Activated CD8-positive, alpha-beta memory T cell treated with anti-CD3 and anti-CD28 coated beads, Interleukin-2, amount 50 U/mL, for 24 hours (primary cell): ENCODE data around the gene AGXT.

Experiments
- DNase-seq: peaks from one replicate; pipeline ENCODE4 v3.0.0-alpha.2; 2020; ENCODE audit errors: extremely low read depth

AGXT gene

DNA sequence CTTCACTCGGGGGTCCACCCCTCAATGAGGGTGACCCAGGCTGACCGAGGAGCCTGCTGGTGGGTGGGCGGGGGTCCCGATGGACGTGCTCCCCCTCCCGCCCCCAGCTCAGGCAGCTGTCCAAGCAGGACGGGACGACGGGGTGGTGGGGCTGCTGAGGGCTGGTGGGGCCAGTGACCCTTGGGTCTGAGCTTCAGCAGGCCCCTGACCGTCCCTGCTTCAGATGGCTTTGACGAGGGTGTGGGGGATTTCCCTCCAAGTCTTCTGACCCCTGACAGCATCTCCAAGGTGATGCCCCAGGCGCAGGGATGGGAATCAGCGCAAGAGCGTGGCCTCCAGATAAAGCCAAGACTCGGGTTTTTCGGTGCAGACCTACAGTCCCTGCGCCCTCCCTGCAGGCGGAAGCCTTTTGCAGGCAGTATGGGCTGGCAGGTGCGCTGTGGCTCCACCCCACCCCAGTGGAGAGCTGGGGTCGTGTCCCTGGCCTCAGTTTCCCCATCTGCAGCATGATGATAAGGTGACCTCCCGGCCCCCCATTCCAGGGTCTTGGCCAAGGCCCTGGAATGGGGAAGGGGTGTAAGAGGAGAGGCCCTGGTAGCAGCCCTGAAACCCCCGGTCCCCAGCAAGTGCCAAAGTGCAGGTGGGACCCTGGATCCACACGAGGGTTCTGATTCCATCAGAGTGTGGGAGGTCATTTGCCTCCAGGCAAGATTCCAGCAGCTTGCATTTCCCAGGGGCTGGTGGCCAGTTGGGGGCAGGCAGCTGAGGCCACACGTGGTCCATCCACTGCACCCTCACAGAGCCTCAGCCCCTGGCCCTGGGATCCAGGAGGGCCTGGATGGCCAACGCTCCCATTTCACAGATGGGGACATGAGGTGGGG is 46.3 kb downstream of the AGXT start:
- no peak for DNase-seq

DNA sequence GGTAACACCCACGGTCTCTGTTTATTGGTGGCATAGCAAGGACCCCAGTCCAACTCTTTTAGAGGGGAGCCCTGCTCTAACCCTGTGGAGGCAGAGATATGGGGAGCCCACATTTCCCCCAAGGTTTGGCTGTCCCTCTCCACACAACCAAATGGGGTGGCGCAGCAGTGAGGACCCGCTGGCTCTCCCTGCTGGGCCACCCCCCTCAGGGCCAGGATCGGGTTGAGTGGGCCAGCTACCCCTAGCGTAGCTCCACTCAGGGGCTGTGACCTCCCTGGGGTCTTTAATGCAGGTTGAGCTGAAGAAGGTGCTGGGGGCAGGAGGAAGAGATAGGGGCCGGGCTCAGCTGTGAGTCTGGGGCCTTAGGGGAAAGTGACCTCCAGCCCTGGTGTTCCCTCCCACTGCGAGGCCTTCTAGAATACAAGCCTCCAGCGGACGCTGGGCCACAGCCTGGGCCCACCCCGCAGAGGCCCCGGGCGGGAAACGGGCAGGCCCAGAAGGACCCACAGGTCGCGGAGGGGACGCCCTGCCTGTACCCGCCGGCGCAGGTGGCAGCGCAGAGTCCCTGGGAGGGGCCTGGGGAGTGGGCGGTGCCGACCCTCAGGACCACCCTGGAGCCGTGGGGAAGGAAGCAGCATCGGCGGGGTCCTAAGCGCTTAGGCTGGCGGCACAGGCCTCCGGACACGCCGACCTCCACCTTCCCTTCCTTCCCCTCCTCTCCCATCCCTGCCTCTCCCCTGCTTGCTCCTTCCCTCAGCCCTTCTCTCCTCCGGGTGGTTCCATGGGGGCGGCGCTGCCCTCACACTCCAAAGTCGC is 47.1 kb downstream of the AGXT start:
- DNase-seq = no peak

DNA sequence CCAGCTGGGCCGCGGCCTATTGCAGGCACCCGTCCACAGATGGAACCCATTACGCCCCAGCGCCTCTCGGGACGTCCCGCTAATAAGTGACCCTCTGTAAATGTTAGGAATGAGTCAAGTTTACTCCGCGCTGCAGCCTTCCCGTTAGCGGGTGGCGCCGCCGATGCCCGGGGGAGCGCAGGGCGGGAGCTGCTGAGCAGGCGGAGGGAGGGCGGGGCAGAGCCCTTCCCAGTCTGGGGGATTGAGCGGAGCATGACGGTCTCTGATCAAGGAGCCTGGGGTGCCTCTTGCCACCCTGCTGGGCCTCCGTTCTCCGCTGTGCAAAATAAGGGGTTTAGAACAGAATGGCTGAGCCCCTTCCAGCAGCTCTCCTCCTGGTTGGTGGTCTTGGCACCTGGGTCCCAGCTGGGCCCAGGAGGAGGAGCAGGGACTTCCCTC is 48.0 kb downstream of the AGXT start:
- DNase-seq = no peak

DNA sequence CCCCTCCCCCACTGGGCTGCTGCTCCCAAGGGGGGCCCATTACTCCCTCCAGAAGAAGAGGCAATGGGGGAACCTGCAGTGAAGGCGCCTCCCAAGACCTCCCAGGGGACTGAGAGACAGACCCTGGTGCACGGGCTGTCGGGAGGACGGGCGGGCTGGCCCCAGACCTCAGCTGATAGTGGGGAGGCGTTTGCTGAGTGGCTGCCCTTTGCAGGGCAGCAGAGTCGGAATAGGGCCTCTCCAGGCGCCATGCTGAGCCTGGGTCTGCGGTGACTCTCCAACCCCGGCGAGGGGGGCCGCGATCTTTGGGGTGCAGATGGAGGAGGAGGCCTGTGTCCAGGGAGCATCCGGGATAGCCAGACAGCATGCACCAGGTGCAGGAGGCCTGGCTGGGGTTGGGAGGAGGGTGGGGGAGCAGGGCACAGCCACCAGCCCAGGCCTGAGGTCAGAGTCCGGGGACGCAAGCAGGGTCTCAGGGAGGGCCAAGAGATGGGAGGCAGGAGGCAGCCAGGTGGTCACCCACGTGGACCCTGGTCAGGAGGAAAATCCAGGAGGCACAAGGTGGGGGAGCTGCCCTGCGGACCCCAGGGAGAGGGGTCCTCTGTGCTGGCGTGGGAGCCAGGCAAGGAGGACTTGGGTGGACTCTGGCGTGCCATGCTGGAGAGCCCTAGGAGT is 48.5 kb downstream of the AGXT start:
- DNase-seq = no peak

- DNase-seq = no peak
Observed at GRCh38 chr2:240917684-240918257, 49.1 kb downstream of the AGXT start.

GRCh38 chr2:240918258-240919091 is 49.9 kb downstream of the AGXT start:
- DNase-seq = no peak

GRCh38 chr2:240919161-240919781 is 50.6 kb downstream of the AGXT start:
- no peak for DNase-seq

- DNase-seq = no peak
Observed at GRCh38 chr2:240919786-240920782, 51.5 kb downstream of the AGXT start.

GRCh38 chr2:240920783-240921231 is 52.2 kb downstream of the AGXT start:
- no peak for DNase-seq

GRCh38 chr2:240921311-240921994 is 52.8 kb downstream of the AGXT start:
- no peak for DNase-seq

DNA sequence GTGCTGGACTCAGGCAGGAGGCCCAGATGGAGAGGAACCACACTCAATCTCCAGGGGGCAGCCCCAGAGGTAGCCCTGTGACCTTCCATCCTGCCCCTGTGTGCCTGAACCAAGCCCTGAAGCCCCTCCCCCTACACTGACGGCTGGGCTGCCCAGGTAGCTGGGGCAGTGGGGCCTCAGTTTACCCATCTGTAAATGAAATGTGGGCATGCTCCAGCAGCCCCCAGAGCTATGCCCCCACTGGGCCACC is 53.3 kb downstream of the AGXT start:
- no peak for DNase-seq

GRCh38 chr2:240922245-240922981 is 53.8 kb downstream of the AGXT start:
- DNase-seq = no peak

DNA sequence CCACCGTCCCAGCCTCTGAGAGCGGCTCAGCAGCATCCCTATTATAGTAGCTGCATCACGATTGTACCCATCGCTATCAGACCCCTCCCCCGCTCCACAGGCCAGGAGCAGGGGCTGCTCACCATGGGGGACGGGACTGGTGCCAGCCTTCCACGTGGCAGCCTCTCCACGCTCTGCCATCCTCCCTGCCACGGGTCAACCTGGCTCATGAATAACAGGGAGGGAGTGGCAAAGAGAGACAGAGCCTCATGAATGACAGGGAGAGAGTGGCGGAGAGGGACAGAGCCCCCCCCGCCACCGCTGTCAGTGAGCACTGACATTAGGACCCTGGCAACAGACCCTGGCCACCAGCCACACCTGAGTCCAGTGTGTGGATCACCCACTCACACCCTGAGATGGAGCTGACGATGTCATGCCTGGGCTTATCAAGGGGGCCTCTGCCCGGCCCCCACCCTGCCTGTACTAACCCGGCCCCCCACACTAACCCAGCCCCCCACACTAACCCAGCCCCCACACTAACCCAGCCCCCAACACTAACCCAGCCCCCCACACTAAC is 54.4 kb downstream of the AGXT start:
- no peak for DNase-seq

DNA sequence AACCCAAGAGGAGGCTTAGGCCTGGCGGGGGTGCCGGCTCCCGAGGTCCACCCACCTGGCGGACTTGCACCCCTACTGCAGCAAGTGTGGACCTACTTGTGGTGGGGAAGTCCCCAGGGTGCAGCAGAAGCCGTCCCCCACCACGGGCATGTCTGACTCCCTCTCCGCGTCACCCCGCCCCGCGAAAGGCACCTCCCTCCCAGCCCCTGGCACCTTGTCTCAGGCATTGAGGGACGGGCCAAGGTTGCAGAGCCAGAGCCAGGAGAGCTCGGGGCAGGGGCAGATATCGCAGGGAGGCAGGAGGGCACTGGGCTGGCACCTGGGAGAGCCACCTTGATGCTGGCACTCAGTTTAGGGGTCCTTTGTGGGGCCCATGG is 56.6 kb downstream of the AGXT start:
- DNase-seq = no peak

DNA sequence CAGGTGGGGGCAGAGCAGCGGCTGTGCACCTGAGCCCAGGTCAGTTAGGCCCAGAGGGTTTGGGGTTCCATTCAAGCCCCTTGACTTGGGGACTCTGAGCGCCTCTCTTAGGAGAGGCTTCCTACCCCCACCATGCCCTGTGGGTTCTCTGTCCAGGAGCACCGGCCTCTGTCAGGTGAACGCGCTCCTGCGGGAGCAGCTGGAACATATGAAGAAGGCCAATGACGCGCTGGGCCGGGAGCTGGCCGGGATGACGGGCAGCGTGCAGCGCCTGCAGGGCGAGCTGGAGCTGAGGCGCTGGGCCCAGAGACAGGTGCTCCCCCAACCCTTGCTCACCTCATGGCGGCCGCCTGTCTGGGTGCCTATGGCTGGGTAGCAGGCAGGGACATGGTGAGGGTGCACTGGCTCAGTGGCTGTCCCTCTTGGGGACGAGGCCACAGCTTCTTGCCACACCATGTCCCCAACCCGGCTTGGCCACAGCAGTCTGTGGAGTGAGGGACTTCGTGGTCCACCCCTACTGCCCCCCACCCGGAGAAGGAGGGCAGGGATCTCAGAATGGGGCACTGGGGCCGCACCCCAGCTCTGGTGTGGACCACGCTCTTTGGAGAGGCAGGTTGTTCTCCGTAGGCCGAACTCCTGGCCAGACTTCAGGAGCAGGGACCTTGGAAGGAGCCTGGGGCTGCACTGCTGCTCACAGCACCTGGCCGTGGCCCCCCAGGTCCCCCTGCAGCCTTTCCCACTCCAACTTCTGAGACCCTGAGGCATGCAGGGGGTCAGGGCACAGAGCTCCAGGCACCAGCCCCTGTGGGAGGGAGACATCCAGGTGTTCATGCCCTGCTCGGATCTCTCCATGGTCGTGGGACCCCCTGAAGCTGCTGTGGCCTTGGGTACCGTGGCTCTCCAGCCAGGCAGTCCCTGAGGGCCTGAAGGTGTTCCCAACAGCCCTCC is 57.2 kb downstream of the AGXT start:
- DNase-seq = no peak

DNA sequence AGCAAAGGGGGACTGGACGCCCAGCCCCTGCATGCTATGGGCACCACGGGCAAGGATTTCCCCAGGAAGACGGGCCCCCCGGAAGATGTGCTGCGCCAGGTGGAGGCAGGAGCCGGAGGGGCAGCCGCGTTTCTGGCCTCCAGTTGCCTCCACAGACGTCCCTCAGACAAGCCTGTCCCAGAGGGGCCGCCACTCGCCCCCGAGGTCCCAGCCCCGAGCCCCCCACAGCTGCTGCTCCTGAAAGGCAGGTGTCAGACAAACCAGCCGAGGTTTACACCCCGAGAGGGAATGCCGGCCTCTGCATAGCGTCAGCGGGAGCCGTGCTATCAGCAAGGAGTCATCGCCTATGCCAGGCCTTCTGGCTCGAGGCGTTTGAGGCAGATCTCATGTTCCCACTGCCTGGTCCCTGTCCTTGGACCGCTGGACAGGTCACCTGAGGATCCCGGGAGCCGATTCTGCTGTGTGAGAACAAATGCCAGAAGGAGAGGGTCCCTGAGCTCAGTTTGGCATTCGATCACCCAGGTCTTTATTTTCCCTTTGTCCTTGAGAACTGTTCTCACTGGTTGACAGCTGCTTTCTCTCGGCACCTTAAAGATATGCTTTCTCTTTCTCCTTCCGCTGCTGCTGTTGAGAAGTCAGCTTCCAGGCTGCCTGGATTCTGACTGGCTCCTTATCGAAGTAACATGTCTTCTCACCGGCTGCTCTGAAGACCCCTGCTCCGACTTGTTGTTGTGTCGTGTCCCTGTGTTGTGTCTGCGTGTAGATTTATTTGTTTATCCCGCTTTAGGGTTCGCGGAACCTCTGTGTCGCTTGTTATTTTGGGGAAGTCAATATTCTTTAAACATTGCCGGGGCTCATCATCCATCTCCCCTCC is 58.1 kb downstream of the AGXT start:
- DNase-seq = no peak
